Measurements from ENCODE around the gene CTDSPL.

CTDSPL gene

DNA sequence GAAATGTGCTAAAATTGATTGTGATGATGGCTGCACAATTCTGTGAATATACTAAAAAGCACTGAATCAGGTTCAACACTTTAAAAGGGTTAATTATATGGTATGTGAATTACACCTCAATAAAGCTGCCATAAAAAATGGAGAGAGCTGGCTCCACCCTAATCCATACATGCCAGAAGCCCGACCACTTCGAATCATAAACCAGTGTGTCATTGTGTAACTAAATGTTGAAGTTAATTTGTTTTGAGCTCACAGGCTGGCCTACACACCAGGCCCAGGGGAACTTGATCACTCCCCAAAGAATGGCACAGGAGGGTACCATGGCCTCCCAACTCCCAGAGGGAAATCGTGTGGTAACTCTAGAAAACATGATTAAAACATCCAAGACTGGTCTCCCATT, 153.8 kb downstream of the CTDSPL start:
- no peaks in the 10 kb centered on the region for H3K9me3 Mint-ChIP-seq
- TF ChIP-seq, protein P1, sequence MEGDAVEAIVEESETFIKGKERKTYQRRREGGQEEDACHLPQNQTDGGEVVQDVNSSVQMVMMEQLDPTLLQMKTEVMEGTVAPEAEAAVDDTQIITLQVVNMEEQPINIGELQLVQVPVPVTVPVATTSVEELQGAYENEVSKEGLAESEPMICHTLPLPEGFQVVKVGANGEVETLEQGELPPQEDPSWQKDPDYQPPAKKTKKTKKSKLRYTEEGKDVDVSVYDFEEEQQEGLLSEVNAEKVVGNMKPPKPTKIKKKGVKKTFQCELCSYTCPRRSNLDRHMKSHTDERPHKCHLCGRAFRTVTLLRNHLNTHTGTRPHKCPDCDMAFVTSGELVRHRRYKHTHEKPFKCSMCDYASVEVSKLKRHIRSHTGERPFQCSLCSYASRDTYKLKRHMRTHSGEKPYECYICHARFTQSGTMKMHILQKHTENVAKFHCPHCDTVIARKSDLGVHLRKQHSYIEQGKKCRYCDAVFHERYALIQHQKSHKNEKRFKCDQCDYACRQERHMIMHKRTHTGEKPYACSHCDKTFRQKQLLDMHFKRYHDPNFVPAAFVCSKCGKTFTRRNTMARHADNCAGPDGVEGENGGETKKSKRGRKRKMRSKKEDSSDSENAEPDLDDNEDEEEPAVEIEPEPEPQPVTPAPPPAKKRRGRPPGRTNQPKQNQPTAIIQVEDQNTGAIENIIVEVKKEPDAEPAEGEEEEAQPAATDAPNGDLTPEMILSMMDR (IDR thresholded peaks at IDR 0.05; ENCODE audit: unreplicated experiment in 3 of 3), result no peak
- H3K36me3 Mint-ChIP-seq (ENCODE audit: low read depth), result peaks cover 47% of the 10 kb centered on the region
- no peaks in the 10 kb centered on the region for H3K4me1 Mint-ChIP-seq
- H3K27me3 Mint-ChIP-seq (ENCODE audit: low read depth), result no peaks in the 10 kb centered on the region
- H3K27ac Mint-ChIP-seq, result no peak overlapping the region
- H3K4me3 Mint-ChIP-seq, result no peak overlapping the region

DNA sequence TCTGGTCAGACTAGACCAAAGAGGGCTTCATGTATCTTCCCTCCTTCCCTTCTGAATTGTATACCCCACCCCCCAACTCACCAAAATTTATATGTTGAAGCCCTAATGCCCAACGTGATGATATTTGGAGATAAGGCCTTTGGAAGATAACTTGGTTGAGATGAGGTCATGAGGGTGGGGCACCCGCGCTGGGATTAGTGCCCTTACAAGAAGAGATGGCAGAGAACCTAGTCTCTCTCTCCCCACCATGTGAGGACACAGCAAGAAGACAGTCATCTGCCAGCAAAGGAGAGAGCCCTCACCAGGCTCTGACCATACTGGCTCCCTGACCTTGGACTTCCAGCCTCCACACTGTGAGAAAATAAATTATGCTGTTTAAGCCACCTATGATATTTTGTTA, 154.3 kb downstream of the CTDSPL start:
- TF ChIP-seq, protein P1 (IDR thresholded peaks at IDR 0.05; ENCODE audit: unreplicated experiment in 3 of 3), result no peak
- Mint-ChIP-seq H3K27me3 (ENCODE audit: low read depth) (no peaks in the 10 kb centered on the region), H3K4me1 (no peaks in the 10 kb centered on the region), H3K27ac (no peak overlapping the region), H3K36me3 (ENCODE audit: low read depth) (peaks cover 47% of the 10 kb centered on the region), H3K4me3 (no peak overlapping the region), H3K9me3 (no peaks in the 10 kb centered on the region)

DNA sequence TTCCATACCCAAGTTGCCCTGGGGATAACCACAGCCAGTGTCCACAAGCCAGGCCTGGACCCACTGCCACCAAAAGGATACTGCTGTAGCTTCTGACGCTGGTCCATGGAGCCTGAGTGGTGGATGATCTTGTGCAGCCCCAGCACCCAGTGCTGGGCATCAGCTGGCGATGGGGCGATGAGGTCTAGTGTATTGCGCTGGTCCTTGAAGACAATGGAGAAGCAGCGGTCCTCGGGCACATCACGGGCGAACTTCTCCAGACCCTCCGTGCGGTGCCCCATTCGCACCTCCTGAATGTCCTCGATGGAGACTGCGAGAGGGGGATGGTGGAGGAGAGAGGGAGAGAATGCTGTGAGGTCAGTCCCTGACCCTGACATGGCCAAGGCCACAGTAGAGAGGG, 154.7 kb downstream of the CTDSPL start:
- TF ChIP-seq, protein P1 (IDR thresholded peaks at IDR 0.05; ENCODE audit: unreplicated experiment in 3 of 3), result no peak
- no peak overlapping the region for H3K4me3 Mint-ChIP-seq
- no peaks in the 10 kb centered on the region for H3K4me1 Mint-ChIP-seq
- H3K36me3 Mint-ChIP-seq (ENCODE audit: low read depth), result peaks cover 44% of the 10 kb centered on the region
- no peaks in the 10 kb centered on the region for H3K9me3 Mint-ChIP-seq
- no peaks in the 10 kb centered on the region for H3K27me3 Mint-ChIP-seq (ENCODE audit: low read depth)
- no peak overlapping the region for H3K27ac Mint-ChIP-seq

DNA sequence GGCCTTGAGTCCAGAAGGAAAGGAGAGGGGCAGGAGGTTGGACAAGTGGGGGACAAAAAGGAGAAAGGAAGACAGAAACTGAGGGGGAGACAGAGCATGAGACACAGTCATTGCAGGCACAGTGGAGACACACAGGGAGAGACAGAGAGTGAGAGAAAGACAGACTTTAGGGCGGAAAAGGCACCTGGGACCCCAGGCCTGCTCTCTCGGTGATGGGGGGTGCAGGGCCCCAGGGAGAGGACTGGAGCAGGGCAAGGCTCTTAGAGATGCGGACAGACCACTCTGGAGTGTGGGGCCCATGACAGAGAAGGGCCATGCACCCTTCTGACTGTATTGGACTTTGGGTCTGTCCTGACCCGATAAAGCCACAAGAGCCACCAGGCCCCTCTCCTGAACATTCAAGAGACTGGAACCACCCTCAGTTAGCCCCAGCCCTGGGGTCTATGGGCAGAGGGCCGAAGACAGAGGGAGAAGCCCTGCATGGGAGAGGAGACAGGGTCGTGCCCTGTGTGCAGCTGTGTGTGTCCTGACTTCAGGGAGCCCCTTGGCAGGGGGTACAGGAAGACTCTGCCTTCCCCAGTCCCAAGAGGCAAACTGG, 155.3 kb downstream of the CTDSPL start:
- H3K27me3 Mint-ChIP-seq (ENCODE audit: low read depth), result no peaks in the 10 kb centered on the region

DNA sequence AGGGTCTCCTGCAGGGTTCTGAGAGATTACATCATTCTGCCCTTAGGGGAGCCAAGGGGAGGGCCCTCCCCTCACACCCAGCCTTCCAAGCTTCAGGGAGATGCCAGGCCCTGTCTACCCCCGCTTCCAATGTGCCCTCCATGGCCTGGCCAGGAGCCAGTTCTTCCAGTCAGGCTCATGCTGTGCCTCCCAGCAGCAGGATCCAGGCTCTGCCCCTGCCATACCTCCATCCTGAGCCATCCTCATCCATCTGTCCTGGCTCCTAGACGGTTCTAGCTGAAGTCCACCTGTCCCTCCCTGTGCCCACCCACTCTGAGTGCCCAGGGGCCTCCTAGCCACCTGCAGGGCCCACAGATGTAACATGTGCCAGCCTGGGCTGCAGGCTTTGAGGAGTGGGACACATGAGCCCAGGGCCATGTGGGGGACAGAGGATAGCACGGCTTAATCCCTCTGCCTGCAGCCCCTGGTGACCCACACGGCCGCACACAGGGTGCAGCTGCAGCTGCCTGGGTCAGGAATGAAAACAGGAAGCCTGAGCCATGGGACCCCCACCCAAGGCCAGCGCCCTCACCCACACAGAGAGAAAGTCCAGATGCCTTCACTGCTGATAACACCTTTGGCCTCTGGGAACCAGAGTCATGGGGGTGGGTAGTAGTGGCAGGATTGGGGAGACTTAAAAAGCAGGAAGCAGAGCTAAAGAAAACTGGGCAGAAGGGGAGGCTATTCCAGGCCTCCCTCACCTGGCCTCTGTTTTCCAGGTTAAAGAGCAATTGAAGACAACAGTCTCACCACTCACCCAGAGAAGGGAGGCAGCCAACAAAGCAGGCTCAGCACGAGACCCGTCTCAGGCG, 156.0 kb downstream of the CTDSPL start:
- TF ChIP-seq, protein P1 (IDR thresholded peaks at IDR 0.05; ENCODE audit: unreplicated experiment in 3 of 3), result no peak
- Mint-ChIP-seq H3K27me3 (ENCODE audit: low read depth) (no peaks in the 10 kb centered on the region), H3K4me3 (no peak overlapping the region), H3K36me3 (ENCODE audit: low read depth) (peaks cover 39% of the 10 kb centered on the region), H3K4me1 (no peaks in the 10 kb centered on the region), H3K27ac (no peak overlapping the region), H3K9me3 (no peaks in the 10 kb centered on the region)

More for the DNA sequence above, 155.3 kb downstream of the CTDSPL start:
- Mint-ChIP-seq H3K27ac (no peak overlapping the region), H3K9me3 (no peaks in the 10 kb centered on the region), H3K4me3 (no peak overlapping the region), H3K4me1 (no peaks in the 10 kb centered on the region), H3K36me3 (ENCODE audit: low read depth) (peaks cover 40% of the 10 kb centered on the region)
- TF ChIP-seq, protein P1 (IDR thresholded peaks at IDR 0.05; ENCODE audit: unreplicated experiment in 3 of 3), result no peak

Measured in nephron (organoid).